ENCODE data around the gene MCIDAS. TPM values are rescaled to one million over a fixed set of nuclear protein-coding genes. Genes with fewer than 3 reads are reported as not detected.

Gene MCIDAS
- total RNA-seq, 1 experiment from 2014 or later: 2.9 TPM

DNA sequence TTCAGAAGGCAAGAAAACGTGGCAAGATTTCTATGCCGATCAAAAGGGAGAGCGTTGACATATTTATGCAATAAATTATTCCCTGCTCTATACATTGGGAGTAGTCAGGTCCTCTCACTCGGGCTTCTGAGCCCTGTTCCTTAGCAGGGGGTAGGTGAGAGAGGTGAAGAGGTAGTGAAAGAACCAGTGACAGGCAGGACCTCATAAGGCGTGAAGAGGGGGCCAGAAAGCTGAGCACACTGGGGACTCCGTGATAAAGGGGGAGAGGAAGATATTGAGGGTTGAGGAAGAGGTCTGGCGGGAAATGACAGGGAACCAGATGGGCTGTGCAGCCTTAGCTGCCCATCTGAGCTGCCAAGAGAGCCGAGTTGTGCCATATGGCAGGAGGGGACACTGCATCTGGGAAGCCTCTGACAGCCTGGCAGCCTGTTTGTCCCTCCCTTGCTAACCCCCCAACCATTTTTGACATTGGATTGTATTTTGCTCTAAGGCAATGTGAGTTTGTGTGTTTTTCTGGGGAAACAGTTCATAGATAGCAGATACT lies 53.4 kb downstream of the MCIDAS start:
- Histone ChIP-seq H3K9me3 (ENCODE audit: control insufficient read depth, insufficient read depth, low read depth, low read length) (no peaks in the 10 kb centered on the region), H3K27me3 (ENCODE audit: control insufficient read depth, insufficient read depth, low read length) (no peaks in the 10 kb centered on the region), H3K36me3 (ENCODE audit: control insufficient read depth, insufficient read depth, low read length) (no peaks in the 10 kb centered on the region), H3K4me1 (ENCODE audit: control insufficient read depth, insufficient read depth, low read length) (peaks cover 25% of the 10 kb centered on the region), H3K27ac (ENCODE audit: low read length) (peak overlapping the region; percentile 58), H3K4me3 (ENCODE audit: low read depth in 2 of 2, low read length in 2 of 2) (peak overlapping the region; percentile 48 to 83)
- BruUV-seq (replicated peaks): no TSS peak
- in situ Hi-C loops (cut with HindIII; ENCODE audit: low pct_unique_long_range_greater_than_20kb, low sequenced_read_pairs): no loop called here
- DNase-seq (ENCODE audit: low read depth, low spot score) (no peak), ATAC-seq (peak; percentile 45)
- ChIA-PET CTCF (interaction anchor here (0.6 kb wide), 1 partner anchor 37 kb away, joined by 3 read pairs; no protein-coding TSS in a partner anchor), POLR2A (interaction anchor here (0.5 to 0.9 kb wide), 2 partner anchors 13 to 50 kb away, joined by 5 to 6 read pairs; no protein-coding TSS in a partner anchor)
- no peak for TF ChIP-seq SIN3A (IDR thresholded peaks at IDR 0.05; ENCODE audit: borderline replicate concordance, insufficient read depth, low read depth, low read length)
- no peak for TF ChIP-seq POLR2AphosphoS5 (IDR thresholded peaks at IDR 0.05; ENCODE audit: low read depth, low read length)
- TF ChIP-seq TCF7L2 (IDR thresholded peaks at IDR 0.05; ENCODE audit: low read depth, low read length): no peak
- no peak for TF ChIP-seq REST (IDR thresholded peaks at IDR 0.05; ENCODE audit: insufficient read depth in 1 of 2, low read depth in 2 of 2, low read length in 1 of 2)
- TF ChIP-seq, protein P1, sequence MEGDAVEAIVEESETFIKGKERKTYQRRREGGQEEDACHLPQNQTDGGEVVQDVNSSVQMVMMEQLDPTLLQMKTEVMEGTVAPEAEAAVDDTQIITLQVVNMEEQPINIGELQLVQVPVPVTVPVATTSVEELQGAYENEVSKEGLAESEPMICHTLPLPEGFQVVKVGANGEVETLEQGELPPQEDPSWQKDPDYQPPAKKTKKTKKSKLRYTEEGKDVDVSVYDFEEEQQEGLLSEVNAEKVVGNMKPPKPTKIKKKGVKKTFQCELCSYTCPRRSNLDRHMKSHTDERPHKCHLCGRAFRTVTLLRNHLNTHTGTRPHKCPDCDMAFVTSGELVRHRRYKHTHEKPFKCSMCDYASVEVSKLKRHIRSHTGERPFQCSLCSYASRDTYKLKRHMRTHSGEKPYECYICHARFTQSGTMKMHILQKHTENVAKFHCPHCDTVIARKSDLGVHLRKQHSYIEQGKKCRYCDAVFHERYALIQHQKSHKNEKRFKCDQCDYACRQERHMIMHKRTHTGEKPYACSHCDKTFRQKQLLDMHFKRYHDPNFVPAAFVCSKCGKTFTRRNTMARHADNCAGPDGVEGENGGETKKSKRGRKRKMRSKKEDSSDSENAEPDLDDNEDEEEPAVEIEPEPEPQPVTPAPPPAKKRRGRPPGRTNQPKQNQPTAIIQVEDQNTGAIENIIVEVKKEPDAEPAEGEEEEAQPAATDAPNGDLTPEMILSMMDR (IDR thresholded peaks at IDR 0.05): no peak
- intact Hi-C loops (cut with micrococcal nuclease; ENCODE audit: unreplicated experiment): loop anchor here (2.0 kb wide), 1 partner anchor 53 kb away; the partner anchor contains the start of gene MCIDAS

GRCh38 chr5:55172937-55173686 lies 54.0 kb downstream of the MCIDAS start, which contains the start of gene CDC20B:
CDC20B (minus strand) TSS chr5:55173177; CDS start chr5:55173000, 177 bp downstream.
- in situ Hi-C loops (cut with HindIII; ENCODE audit: low pct_unique_long_range_greater_than_20kb, low sequenced_read_pairs): no loop called here

More at GRCh38 chr5:55172937-55173686, 54.0 kb downstream of the MCIDAS start, which contains the start of gene CDC20B:
- peak within 1 kb of the TSS; percentile 58 for H3K27ac ChIP-seq (ENCODE audit: low read length)
- H3K4me3 ChIP-seq (ENCODE audit: low read depth in 2 of 2, low read length in 2 of 2): peak within 1 kb of the TSS; percentile 48 to 83
- no TSS peak for BruUV-seq (replicated peaks)
- DNase-seq (ENCODE audit: low read depth, low spot score) (no peak), ATAC-seq (peak; percentile 89)
- no peaks in the 10 kb centered on the region for H3K36me3 ChIP-seq (ENCODE audit: control insufficient read depth, insufficient read depth, low read length)
- H3K27me3 ChIP-seq (ENCODE audit: control insufficient read depth, insufficient read depth, low read length): no peaks in the 10 kb centered on the region
- TF ChIP-seq POLR2AphosphoS5 (IDR thresholded peaks at IDR 0.05; ENCODE audit: low read depth, low read length): no peak
- TF ChIP-seq TCF7L2 (IDR thresholded peaks at IDR 0.05; ENCODE audit: low read depth, low read length): 0 out of 2 replicates have a peak, but pooled peaks have one; percentile 19
- peak; percentile 99 for TF ChIP-seq SIN3A (IDR thresholded peaks at IDR 0.05; ENCODE audit: borderline replicate concordance, insufficient read depth, low read depth, low read length)
- CTCF ChIA-PET: interaction anchor here (0.5 to 0.6 kb wide), 2 partner anchors 37 to 532 kb away, joined by 3 to 4 read pairs; no protein-coding TSS in a partner anchor
- peaks cover 25% of the 10 kb centered on the region for H3K4me1 ChIP-seq (ENCODE audit: control insufficient read depth, insufficient read depth, low read length)
- H3K9me3 ChIP-seq (ENCODE audit: control insufficient read depth, insufficient read depth, low read depth, low read length): no peaks in the 10 kb centered on the region
- intact Hi-C loops (cut with micrococcal nuclease; ENCODE audit: unreplicated experiment): loop anchor here (2.0 kb wide), 1 partner anchor 54 kb away; the partner anchor contains the start of gene MCIDAS
- POLR2A ChIA-PET: interaction anchor here (0.5 to 0.9 kb wide), 2 partner anchors 14 to 51 kb away, joined by 5 to 6 read pairs; no protein-coding TSS in a partner anchor

All from Panc1 (cell line).